Activated CD4-positive, alpha-beta memory T cell treated with anti-CD3 and anti-CD28 coated beads, Interleukin-2, amount 10 ng/mL, durations not matched to agents 7 days and 5 days (primary cell): Measurements from ENCODE around the gene PRR13. TPM values are rescaled to one million over a fixed set of nuclear protein-coding genes. Genes with fewer than 3 reads are reported as not detected.

Experiments used
- CTCF ChIA-PET: fragments of 350-600 bp; sonication (Branson Sonifier 250); formaldehyde crosslinking; loops from one replicate; lab custom pipeline; 2021; ENCODE audit warnings: antibody characterized with exemption, inconsistent platforms; lab: Charles Lee
- POLR2A ChIA-PET: fragments of 350-600 bp; sonication (Branson Sonifier 250); formaldehyde crosslinking; loops from one replicate; lab custom pipeline; 2021; ENCODE audit warnings: antibody characterized with exemption; lab: Charles Lee
- DNase-seq: peaks from one replicate; pipeline ENCODE4 v3.0.0-alpha.2; 2020
- H3K27ac Mint-ChIP-seq: one replicate; pipeline ENCODE4 v1.8.0; 2021; ENCODE audit warnings: mild to moderate bottlenecking, mixed read lengths
- H3K27me3 Mint-ChIP-seq: one replicate; pipeline ENCODE4 v1.8.0; 2021; ENCODE audit warnings: mixed read lengths
- H3K36me3 Mint-ChIP-seq: one replicate; pipeline ENCODE4 v1.8.0; 2021; ENCODE audit warnings: low read depth, mixed read lengths
- H3K4me1 Mint-ChIP-seq: one replicate; pipeline ENCODE4 v1.8.0; 2021; ENCODE audit warnings: mixed read lengths
- H3K4me3 Mint-ChIP-seq: one replicate; pipeline ENCODE4 v1.8.0; 2021; ENCODE audit warnings: mild to moderate bottlenecking, mixed read lengths
- H3K9me3 Mint-ChIP-seq: one replicate; pipeline ENCODE4 v1.8.0; 2021; ENCODE audit warnings: mixed read lengths
- total RNA-seq, 2 experiments: library from RNA; stranded (reverse); gene quantifications; one replicate each; pipeline ENCODE4 v1.2.3, GENCODE V29; 2021

PRR13 gene
- total RNA-seq, 2 experiments from 2014 or later, result 242 to 246 TPM

DNA sequence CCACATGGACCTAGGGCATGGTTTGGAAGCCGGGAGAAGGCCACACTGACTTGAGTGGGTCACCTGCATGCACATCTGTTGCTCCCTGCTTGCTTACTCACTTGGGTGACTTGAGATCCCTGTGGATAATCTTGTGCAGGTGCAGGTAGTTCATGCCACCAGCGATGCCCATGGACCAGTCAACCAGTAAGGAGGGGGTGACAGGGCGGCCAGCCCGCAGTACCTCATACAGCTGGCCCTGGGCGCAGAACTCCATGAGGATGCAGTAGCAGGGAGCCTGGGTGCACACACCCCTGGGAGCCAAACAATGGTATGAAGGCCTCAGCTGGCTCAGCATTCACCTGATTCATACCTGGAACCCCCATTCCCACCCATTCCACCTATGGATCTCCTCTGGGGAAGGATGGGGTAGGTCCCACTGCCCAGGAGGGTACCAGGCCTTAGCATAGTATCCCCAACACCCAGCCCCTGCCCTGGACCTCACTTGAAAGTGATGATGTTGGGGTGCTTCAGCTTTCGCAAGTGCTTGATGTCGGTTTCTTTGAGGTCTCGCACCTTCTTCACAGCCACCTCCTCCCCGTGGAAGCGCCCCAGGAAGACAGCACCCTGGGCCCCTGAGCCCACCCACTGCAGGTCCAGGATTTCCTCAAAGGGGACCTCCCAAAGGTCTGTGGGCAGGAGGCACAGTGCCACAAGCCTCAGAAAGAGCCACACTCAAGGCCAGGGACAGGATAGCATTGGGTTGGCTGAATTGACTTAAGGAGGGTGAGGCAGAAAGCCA is 44.6 kb downstream of the PRR13 start:
- no peak overlapping the region for H3K4me3 Mint-ChIP-seq
- POLR2A ChIA-PET, result interaction anchor here (0.7 to 3.4 kb wide), 6 partner anchors 8 to 91 kb away, joined by 3 to 16 read pairs (median 4); partner anchors contain the start of gene MAP3K12
- H3K36me3 Mint-ChIP-seq, result peaks cover 49% of the 10 kb centered on the region
- no peak overlapping the region for H3K27ac Mint-ChIP-seq
- H3K9me3 Mint-ChIP-seq, result no peaks in the 10 kb centered on the region
- H3K27me3 Mint-ChIP-seq, result no peaks in the 10 kb centered on the region
- CTCF ChIA-PET, result no interaction called here
- DNase-seq, result no peak
- no peaks in the 10 kb centered on the region for H3K4me1 Mint-ChIP-seq

- H3K27ac Mint-ChIP-seq, result no peak overlapping the region
- H3K4me1 Mint-ChIP-seq, result no peaks in the 10 kb centered on the region
- peaks cover 46% of the 10 kb centered on the region for H3K36me3 Mint-ChIP-seq
- no peaks in the 10 kb centered on the region for H3K9me3 Mint-ChIP-seq
- no peak for DNase-seq
- ChIA-PET POLR2A (interaction anchor here (0.7 to 3.4 kb wide), 6 partner anchors 9 to 92 kb away, joined by 3 to 16 read pairs (median 4); partner anchors contain the start of gene MAP3K12), CTCF (no interaction called here)
- H3K27me3 Mint-ChIP-seq, result no peaks in the 10 kb centered on the region
- H3K4me3 Mint-ChIP-seq, result no peak overlapping the region
Measured at GRCh38 chr12:53486736-53487487, 45.4 kb downstream of the PRR13 start.

DNA sequence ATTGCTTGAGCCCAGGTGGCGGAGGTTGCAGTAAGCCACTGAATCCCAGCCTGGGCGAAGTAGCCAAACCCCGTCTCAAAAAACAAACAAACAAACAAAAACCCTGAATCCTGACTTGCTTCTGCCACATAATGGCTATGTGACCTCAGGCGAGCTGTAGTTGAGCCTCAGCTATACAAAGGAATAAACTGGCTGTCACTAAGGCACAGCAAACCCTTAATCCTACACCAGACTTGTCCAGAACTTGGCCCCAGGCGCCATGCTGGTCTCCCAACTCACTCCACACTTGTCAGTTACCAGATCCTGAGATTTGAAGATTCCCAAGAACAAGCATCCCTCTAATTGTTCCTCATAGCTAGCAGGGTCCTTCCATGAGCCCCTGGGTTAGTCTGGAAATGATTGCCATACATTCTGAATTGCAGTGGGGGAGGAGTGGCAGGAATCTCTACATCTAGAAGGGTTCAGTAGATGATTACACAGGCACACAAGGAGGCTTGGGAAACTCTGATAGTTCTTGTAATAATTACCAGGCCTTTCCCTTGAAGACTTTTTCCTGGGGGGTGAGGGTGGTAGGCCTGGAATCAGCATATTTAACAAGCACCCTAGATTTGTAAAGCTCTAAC is 47.8 kb downstream of the PRR13 start:
- Mint-ChIP-seq H3K4me3 (no peak overlapping the region), H3K27ac (no peak overlapping the region), H3K27me3 (no peaks in the 10 kb centered on the region), H3K36me3 (peaks cover 28% of the 10 kb centered on the region), H3K9me3 (no peaks in the 10 kb centered on the region), H3K4me1 (peaks cover 21% of the 10 kb centered on the region)
- ChIA-PET CTCF (interaction anchor here (0.7 to 3.6 kb wide), 7 partner anchors 10 to 168 kb away, joined by 3 to 11 read pairs (median 3); partner anchors contain the start of genes AAAS, MAP3K12 and TARBP2), POLR2A (interaction anchor here (1.6 to 2.3 kb wide), 2 partner anchors 11 to 14 kb away, joined by 4 to 12 read pairs; partner anchors contain the start of genes MAP3K12 and TARBP2)
- DNase-seq, result no peak

DNA sequence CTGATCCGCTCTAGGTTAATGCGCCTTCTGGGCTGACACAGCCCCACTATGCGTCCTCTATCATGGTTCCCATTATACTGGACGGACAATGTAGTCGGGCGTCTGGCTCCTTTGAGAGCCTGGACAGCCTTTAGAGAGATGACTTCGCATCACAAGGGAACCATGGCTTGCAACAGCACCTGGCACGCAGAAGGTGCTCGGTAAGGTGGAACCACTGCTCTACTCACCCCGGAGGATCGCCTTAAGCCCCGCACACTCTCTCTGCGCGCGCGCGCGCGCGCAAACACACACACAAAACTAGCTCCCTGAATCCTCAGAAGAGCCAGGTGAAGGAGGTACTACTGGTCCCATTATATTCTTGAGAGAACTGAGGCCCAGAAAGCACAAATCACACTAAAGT is 50.7 kb downstream of the PRR13 start:
- Mint-ChIP-seq H3K27ac (peak overlapping the region; percentile 36), H3K9me3 (no peaks in the 10 kb centered on the region), H3K4me1 (peaks cover 30% of the 10 kb centered on the region), H3K4me3 (peak overlapping the region; percentile 63), H3K27me3 (no peaks in the 10 kb centered on the region), H3K36me3 (peaks cover 6% of the 10 kb centered on the region)
- POLR2A ChIA-PET, result interaction anchor here (0.9 to 5.6 kb wide), 6 partner anchors 8 to 168 kb away, joined by 3 to 34 read pairs (median 3); partner anchors contain the start of gene MAP3K12
- no peak for DNase-seq
- CTCF ChIA-PET, result interaction anchor here (1.2 to 2.9 kb wide), 5 partner anchors 9 to 140 kb away, joined by 3 to 11 read pairs (median 5); partner anchors contain the start of gene TARBP2

- peak; percentile 88 for DNase-seq
- Mint-ChIP-seq H3K27ac (peak overlapping the region; percentile 63), H3K4me3 (peak overlapping the region; percentile 91), H3K36me3 (no peaks in the 10 kb centered on the region), H3K4me1 (peaks cover 38% of the 10 kb centered on the region), H3K9me3 (no peaks in the 10 kb centered on the region), H3K27me3 (no peaks in the 10 kb centered on the region)
- ChIA-PET CTCF (interaction anchor here (0.6 to 2.9 kb wide), 9 partner anchors 8 to 172 kb away, joined by 3 to 11 read pairs (median 4); partner anchors contain the start of genes NPFF and TARBP2), POLR2A (interaction anchor here (0.9 to 5.6 kb wide), 10 partner anchors 10 to 224 kb away, joined by 3 to 34 read pairs (median 4); partner anchors contain the start of gene SP1)
Measured at GRCh38 chr12:53492830-53493609, 51.5 kb downstream of the PRR13 start.

- no peaks in the 10 kb centered on the region for H3K36me3 Mint-ChIP-seq
- no peaks in the 10 kb centered on the region for H3K9me3 Mint-ChIP-seq
- H3K4me3 Mint-ChIP-seq, result peak overlapping the region; percentile 91
- ChIA-PET POLR2A (interaction anchor here (0.9 to 5.6 kb wide), 8 partner anchors 11 to 225 kb away, joined by 3 to 34 read pairs (median 4); partner anchors contain the start of gene SP1), CTCF (interaction anchor here (0.6 to 2.1 kb wide), 7 partner anchors 15 to 173 kb away, joined by 3 to 10 read pairs (median 4); partner anchors contain the start of gene NPFF)
- no peak for DNase-seq
- H3K4me1 Mint-ChIP-seq, result peaks cover 45% of the 10 kb centered on the region
- peak overlapping the region; percentile 63 for H3K27ac Mint-ChIP-seq
- no peaks in the 10 kb centered on the region for H3K27me3 Mint-ChIP-seq
Measured at GRCh38 chr12:53493610-53494391, 52.3 kb downstream of the PRR13 start.

Other genes with a start within 250 kb of the PRR13 start
- 100 to 1,000 TPM; 780 to 786 TPM for gene ITGB7, start 234.5 kb upstream of the PRR13 start, total RNA-seq
- gene RARG, start 209.5 kb upstream of the PRR13 start, total RNA-seq, result 10 to 100 TPM; 46.1 to 47.4 TPM
- gene ESPL1, start 173.4 kb upstream of the PRR13 start, total RNA-seq, result 10 to 100 TPM; 88.4 to 90.2 TPM
- 100 to 1,000 TPM; 300 to 301 TPM for gene PFDN5, start 146.2 kb upstream of the PRR13 start, total RNA-seq
- gene MYG1, start 142.0 kb upstream of the PRR13 start, total RNA-seq, result 10 to 100 TPM; 49.0 to 53.7 TPM
- gene AAAS, start 120.1 kb upstream of the PRR13 start, total RNA-seq, result 10 to 100 TPM; 63.2 to 63.8 TPM
- not detected for gene SP7, start 105.4 kb upstream of the PRR13 start, total RNA-seq
- 10 to 100 TPM; 77.1 to 85.6 TPM for gene SP1, start 61.6 kb upstream of the PRR13 start, total RNA-seq
- gene AMHR2, start 17.9 kb upstream of the PRR13 start, total RNA-seq, result not detected
- 100 to 1,000 TPM; 738 to 756 TPM for gene PCBP2, start 10.4 kb downstream of the PRR13 start, total RNA-seq
- gene MAP3K12, start 57.7 kb downstream of the PRR13 start, total RNA-seq, result 10 to 100 TPM; 24.8 to 25.7 TPM
- 10 to 100 TPM; 24.5 to 28.0 TPM for gene TARBP2, start 59.5 kb downstream of the PRR13 start, total RNA-seq
- gene NPFF, start 65.8 kb downstream of the PRR13 start, total RNA-seq, result not detected
- gene ATF7, start 184.6 kb downstream of the PRR13 start, total RNA-seq, result 10 to 100 TPM; 21.4 to 24.0 TPM
- 100 to 1,000 TPM; 341 to 347 TPM for gene ATP5MC2, start 234.3 kb downstream of the PRR13 start, total RNA-seq